ENCODE results near the gene DMRTB1.

Gene DMRTB1

DNA sequence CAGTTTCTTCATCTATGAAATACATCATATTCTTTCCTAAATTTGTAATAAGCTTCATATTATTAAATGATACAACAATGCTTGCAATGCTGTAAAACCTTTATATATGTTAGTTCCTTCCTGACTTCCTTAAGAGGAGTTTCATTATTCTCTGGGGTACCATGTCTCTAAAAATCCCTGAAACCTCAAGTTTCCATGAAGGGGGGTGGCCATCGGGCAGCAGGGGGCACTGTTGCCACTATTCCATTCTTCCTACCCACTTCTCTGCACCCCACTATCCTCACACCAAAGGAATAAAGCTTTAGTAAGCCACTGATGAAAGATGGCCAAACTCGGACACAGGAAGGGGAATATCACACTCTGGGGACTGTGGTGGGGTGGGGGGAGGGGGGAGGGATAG is 9.0 kb upstream of the DMRTB1 start:
- Histone ChIP-seq H3K27ac (no peak overlapping the region), H4K20me1 (no peaks in the 10 kb centered on the region), H3K4me3 (no peak overlapping the region), H3K9me3 (no peaks in the 10 kb centered on the region), H3K4me1 (no peaks in the 10 kb centered on the region), H3K9ac (no peak overlapping the region), H3K27me3 (no peaks in the 10 kb centered on the region), H3K4me2 (no peak overlapping the region), H3K36me3 (no peaks in the 10 kb centered on the region)
- TF ChIP-seq Cebpa-rat (IDR thresholded peaks at IDR 0.05), result no peak

GRCh38 chr1:53454019-53454418 is 5.2 kb upstream of the DMRTB1 start:
- Histone ChIP-seq H3K4me3 (no peak overlapping the region), H4K20me1 (no peaks in the 10 kb centered on the region), H3K9ac (no peak overlapping the region), H3K4me2 (no peak overlapping the region), H3K4me1 (no peaks in the 10 kb centered on the region), H3K27ac (no peak overlapping the region), H3K9me3 (no peaks in the 10 kb centered on the region), H3K36me3 (no peaks in the 10 kb centered on the region), H3K27me3 (no peaks in the 10 kb centered on the region)
- no peak for TF ChIP-seq Cebpa-rat (IDR thresholded peaks at IDR 0.05)

GRCh38 chr1:53455364-53455991 is 3.7 kb upstream of the DMRTB1 start:
- H3K4me2 ChIP-seq, result no peak overlapping the region
- H3K27ac ChIP-seq, result no peak overlapping the region
- TF ChIP-seq Cebpa-rat (IDR thresholded peaks at IDR 0.05), result no peak
- no peak overlapping the region for H3K9ac ChIP-seq
- H3K27me3 ChIP-seq, result no peaks in the 10 kb centered on the region
- H4K20me1 ChIP-seq, result no peaks in the 10 kb centered on the region
- H3K4me1 ChIP-seq, result no peaks in the 10 kb centered on the region
- no peaks in the 10 kb centered on the region for H3K36me3 ChIP-seq
- no peaks in the 10 kb centered on the region for H3K9me3 ChIP-seq
- H3K4me3 ChIP-seq, result no peak overlapping the region

- Histone ChIP-seq H4K20me1 (no peaks in the 10 kb centered on the region), H3K27ac (no peak overlapping the region), H3K4me1 (no peaks in the 10 kb centered on the region), H3K4me3 (no peak overlapping the region), H3K9me3 (no peaks in the 10 kb centered on the region), H3K27me3 (no peaks in the 10 kb centered on the region), H3K36me3 (no peaks in the 10 kb centered on the region), H3K9ac (no peak overlapping the region), H3K4me2 (no peak overlapping the region)
- TF ChIP-seq Cebpa-rat (IDR thresholded peaks at IDR 0.05), result no peak
Measured at GRCh38 chr1:53458634-53459033, 565 bp upstream of the DMRTB1 start.

DNA sequence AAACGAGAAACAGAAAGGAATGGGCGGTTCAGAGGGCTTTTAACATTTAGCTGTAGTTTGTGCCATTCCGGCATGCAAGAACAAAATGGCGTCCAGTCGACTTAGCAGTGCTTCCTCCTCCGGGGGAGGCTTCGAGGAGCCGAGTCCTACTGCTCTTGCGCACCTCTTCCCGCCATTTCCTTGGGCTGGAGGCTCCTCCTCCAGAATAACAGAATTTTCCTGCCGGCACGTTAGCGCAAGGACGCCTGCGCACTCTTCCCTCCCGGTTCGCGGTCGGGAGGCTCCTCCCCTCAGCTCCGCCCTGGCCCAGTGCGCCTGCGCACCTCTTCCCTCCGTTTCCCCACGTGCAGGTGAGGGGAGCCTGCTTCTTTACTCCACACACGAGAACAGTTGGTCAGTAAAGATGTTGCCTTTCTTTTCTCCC is 1.0 kb downstream of the DMRTB1 start:
- H3K4me1 ChIP-seq, result no peaks in the 10 kb centered on the region
- H3K4me2 ChIP-seq, result no peak overlapping the region
- no peaks in the 10 kb centered on the region for H3K9me3 ChIP-seq
- no peaks in the 10 kb centered on the region for H3K36me3 ChIP-seq
- no peak overlapping the region for H3K9ac ChIP-seq
- no peak for TF ChIP-seq Cebpa-rat (IDR thresholded peaks at IDR 0.05)
- no peaks in the 10 kb centered on the region for H4K20me1 ChIP-seq
- H3K4me3 ChIP-seq, result no peak overlapping the region
- no peak overlapping the region for H3K27ac ChIP-seq
- H3K27me3 ChIP-seq, result no peaks in the 10 kb centered on the region

GRCh38 chr1:53460666-53461322 is 1.6 kb downstream of the DMRTB1 start:
- no peak overlapping the region for H3K4me2 ChIP-seq
- H3K9me3 ChIP-seq, result no peaks in the 10 kb centered on the region
- H3K4me3 ChIP-seq, result no peak overlapping the region
- no peaks in the 10 kb centered on the region for H4K20me1 ChIP-seq
- TF ChIP-seq Cebpa-rat (IDR thresholded peaks at IDR 0.05), result no peak
- no peaks in the 10 kb centered on the region for H3K36me3 ChIP-seq
- H3K27me3 ChIP-seq, result no peaks in the 10 kb centered on the region
- no peak overlapping the region for H3K27ac ChIP-seq
- H3K9ac ChIP-seq, result no peak overlapping the region
- no peaks in the 10 kb centered on the region for H3K4me1 ChIP-seq

GRCh38 chr1:53461323-53462044 is 2.3 kb downstream of the DMRTB1 start:
- Histone ChIP-seq H3K4me1 (no peaks in the 10 kb centered on the region), H3K27me3 (no peaks in the 10 kb centered on the region), H3K27ac (no peak overlapping the region), H4K20me1 (no peaks in the 10 kb centered on the region), H3K4me2 (no peak overlapping the region), H3K4me3 (no peak overlapping the region), H3K36me3 (no peaks in the 10 kb centered on the region), H3K9me3 (no peaks in the 10 kb centered on the region), H3K9ac (no peak overlapping the region)
- no peak for TF ChIP-seq Cebpa-rat (IDR thresholded peaks at IDR 0.05)

- H3K27ac ChIP-seq, result no peak overlapping the region
- H3K9me3 ChIP-seq, result no peaks in the 10 kb centered on the region
- no peak overlapping the region for H3K4me2 ChIP-seq
- no peaks in the 10 kb centered on the region for H4K20me1 ChIP-seq
- no peak overlapping the region for H3K4me3 ChIP-seq
- H3K4me1 ChIP-seq, result peaks cover 3% of the 10 kb centered on the region
- no peaks in the 10 kb centered on the region for H3K36me3 ChIP-seq
- TF ChIP-seq Cebpa-rat (IDR thresholded peaks at IDR 0.05), result no peak
- no peaks in the 10 kb centered on the region for H3K27me3 ChIP-seq
- H3K9ac ChIP-seq, result no peak overlapping the region
Measured at GRCh38 chr1:53462193-53462592, 3.0 kb downstream of the DMRTB1 start.

DNA sequence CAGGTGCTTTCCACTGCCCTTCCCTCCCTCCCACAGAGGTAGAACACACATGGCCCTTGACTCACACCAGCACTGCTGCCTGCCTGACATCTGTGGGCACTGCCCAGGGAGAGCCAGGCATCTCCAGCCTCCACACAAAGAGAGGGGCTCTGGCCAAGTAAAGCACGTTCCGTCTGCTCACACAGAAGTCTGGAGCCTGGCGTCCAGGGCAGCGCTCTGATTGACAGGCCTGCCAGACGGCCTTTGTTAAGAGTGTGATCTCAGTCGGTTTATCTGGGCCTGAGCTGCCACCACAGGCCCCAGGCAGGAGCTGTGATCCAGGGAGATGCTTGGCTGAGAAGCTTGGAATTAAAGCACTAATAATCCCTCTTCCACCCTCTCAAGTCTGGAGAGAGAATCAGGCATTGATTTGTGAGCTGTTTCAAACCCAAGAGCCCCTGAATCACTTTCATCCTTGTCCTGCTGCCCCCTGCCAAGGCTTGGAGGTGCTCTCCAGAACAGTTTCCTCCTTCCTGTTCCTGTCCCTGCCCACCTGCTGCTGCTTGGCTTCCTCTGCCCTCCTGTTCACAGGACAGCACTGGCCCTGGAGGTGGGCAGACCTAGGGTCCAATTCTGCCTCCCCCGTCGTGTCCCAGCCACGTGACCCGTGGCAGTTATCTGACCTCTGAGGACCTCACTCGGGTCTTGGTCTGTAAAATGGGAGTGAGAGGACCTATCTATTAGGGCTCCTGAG is 3.7 kb downstream of the DMRTB1 start:
- no peak for TF ChIP-seq Cebpa-rat (IDR thresholded peaks at IDR 0.05)
- Histone ChIP-seq H3K9me3 (no peaks in the 10 kb centered on the region), H3K36me3 (no peaks in the 10 kb centered on the region), H3K27ac (no peak overlapping the region), H4K20me1 (no peaks in the 10 kb centered on the region), H3K9ac (no peak overlapping the region), H3K4me3 (no peak overlapping the region), H3K4me2 (no peak overlapping the region), H3K27me3 (no peaks in the 10 kb centered on the region), H3K4me1 (peaks cover 10% of the 10 kb centered on the region)
